Measurements from ENCODE around the gene CEACAM8.
A peak's percentile ranks its signal among the peaks of the same experiment; 100 is the strongest.
"Not testable (repeated sequence)": the region's sequence is repeated elsewhere in the genome, so short reads cannot be mapped to it uniquely, and the experiment has no call there.

CEACAM8 gene

DNA sequence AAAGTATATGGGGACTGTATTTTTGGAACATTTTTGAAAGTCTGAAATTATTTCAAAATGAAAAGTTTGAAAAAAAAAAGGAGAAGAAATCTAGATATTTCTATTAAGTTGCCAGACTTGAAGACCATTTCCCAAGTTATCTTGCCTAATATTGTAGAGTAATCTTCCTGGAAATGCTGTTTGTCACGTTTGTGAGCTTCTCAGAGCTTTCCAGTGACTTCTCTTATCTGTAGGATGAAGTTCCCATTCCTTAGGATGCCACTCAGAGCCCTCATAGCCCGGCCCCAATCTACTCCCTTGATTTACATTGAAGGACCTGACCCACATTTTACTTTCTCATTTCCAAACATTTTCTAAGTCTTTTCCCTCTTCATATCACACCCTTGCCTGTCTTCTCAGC is 23.6 kb downstream of the CEACAM8 start:
- DNase-seq: no peak

DNA sequence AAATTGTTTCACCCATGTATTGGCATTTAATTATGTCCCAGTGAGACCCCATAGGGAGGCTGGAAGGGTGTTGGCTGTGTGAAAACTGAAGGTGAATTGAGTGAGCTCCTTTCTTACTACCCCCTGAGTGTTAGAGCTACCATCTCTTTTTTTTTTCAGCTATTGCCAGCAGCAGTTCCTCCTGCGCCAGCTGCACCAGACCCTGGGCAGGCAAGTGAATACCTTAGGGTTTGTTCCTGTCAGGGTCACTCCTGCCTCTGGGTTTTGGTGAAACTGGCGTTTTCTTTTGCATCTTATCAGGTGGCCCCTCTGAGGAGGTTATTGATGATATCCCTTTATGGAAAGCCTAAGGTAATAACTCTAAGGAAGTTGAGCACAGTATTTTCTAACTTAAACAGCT is 25.5 kb downstream of the CEACAM8 start:
- DNase-seq: no peak

DNA sequence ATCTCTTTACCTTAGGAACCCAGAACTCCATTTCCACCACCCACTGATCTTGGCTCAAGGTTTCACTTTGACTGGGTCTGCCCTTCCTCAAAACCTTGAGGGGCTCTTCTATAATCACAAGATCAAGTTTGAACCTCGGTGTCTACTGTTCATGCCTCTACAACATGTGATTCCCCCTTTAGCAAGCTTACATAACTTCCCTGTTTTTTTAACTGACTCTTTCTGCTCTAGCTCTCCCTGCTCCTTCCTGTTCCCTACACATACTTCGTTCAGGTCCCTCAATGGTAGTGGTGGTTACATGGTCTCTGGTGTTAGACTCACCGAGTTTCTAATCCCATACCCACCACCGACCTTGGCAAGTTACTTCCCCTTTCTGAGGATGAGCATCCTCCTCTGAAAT is 26.7 kb downstream of the CEACAM8 start:
- DNase-seq: no peak

GRCh38 chr19:42567567-42567966 is 27.2 kb downstream of the CEACAM8 start:
- DNase-seq: no peak

- DNase-seq: peak; percentile 32
These were observed 31.1 kb downstream of the CEACAM8 start for GRCh38 chr19:42563352-42564210.

DNA sequence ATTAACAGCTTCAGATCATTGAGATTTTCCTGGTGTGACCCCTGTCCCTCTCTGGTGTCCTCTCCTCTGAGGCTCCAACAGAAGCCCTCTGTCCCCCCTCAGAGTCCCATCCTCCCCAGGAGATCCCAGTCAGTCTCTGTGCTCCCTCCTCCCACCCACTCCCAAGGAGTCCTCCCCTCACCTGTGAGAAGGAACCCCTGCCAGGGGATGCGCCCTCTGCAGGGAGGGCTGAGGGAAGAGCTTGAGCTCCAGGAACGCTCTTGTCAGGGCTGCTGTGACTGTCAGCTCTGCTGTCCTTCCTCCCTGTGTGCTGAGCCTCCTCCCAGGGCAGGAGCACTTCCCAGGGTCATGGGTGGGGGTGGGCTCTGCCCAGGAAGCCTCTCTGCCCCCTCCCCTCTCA is 33.2 kb downstream of the CEACAM8 start:
- DNase-seq: no peak

GRCh38 chr19:42560731-42561130 is 34.0 kb downstream of the CEACAM8 start:
- no peak for DNase-seq

DNA sequence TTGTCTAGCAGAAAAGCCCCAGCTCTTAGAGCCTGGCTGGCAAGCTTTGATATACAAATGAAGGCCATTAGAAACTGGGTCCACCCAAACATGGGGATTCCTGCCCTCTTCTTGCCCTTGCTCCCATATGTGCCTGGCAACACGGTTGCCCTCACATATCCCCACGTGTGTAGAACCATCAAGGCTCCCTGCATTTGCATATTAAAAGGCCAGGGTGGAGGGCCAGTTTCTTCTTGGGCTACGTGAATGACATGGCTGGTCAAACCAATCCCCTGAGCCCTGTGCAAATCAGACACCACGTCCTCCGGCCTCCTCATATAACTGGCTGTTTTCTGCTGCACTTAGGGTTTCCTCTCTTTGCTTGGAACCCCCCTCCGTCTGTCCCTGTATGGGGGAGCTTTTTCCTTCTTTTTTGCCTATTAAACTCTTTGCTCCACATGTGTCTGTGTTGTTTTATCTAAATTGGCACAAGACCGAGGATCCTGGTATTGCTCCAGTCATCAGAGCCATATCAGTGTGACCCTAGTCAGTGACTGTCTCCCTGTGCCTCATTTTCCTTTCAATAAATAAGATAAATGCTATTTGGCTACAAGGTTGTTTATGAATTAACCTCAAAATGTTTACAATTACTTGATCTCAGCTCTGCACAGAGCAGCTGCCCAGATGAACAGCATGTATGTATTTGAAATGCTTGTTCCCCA is 36.1 kb downstream of the CEACAM8 start:
- DNase-seq: no peak

DNA sequence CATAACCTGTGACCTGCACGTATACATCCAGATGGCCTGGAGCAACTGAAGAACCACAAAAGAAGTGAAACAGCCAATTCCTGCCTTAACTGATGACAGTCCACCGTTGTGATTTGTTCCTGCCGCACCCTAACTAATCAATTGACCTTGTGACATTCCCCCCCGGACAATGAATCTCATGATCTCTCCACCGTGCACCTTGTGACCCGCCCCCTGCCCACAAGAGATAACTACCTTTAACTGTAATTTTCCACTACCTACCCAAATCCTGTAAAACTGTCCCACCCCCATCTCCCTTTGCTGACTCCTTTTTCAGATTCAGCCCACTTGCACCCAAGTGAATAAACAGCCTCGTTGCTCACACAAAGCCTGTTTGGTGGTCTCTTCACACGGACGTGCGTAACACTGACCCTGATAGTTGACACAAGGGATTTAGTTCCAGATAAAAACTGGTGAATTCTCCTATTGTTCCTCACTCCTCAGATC is 37.3 kb downstream of the CEACAM8 start:
- DNase-seq: not testable (repeated sequence)

GRCh38 chr19:42555801-42556200 is 38.9 kb downstream of the CEACAM8 start:
- no peak for DNase-seq

DNA sequence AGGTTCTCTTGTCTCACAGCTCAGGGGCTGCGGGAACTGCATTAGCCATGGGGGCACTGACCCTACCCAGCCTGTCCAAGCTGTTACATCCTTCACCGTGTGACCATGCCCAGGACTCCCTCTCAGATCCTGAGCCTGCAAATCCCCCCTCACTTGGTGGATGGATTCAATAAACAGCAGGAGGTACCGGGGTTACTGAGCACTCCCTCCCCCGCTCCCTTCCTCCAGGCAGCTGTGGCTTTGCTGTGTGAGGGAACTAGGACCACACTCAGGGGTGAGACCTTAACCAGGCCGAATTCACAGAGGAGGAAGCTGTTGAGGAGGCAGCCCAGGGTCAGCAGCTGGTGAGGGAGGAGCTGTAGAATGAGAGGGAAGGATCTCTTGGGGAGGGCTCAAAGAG is 39.4 kb downstream of the CEACAM8 start:
- no peak for DNase-seq

DNA sequence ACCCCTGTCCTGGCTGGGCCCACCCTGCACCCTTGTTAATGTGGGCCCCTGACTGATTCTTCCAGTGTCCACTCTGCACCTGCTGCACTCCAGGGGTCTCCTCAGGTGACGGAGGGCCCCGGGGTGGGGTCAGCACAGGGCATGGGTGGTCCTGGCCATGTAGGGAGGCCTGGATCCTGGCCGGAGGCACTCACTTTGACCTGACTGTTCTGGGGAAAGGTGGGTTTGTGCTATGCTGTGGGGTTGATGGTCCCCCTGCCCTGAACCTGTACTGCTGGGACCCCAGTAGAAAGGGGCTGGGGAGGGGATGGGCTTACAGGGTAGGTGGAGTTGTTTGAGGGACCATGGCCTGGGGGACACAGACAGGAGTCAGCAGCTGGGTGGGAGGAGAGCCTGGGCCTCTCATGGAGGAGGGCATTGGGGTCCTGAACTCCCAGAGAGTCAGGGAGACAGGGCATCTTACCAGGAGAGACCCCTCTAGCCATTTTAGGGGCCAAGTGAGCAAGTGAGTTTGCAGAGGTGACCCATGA is 40.6 kb downstream of the CEACAM8 start:
- DNase-seq: no peak

GRCh38 chr19:42553292-42554045 is 41.3 kb downstream of the CEACAM8 start:
- no peak for DNase-seq

DNA sequence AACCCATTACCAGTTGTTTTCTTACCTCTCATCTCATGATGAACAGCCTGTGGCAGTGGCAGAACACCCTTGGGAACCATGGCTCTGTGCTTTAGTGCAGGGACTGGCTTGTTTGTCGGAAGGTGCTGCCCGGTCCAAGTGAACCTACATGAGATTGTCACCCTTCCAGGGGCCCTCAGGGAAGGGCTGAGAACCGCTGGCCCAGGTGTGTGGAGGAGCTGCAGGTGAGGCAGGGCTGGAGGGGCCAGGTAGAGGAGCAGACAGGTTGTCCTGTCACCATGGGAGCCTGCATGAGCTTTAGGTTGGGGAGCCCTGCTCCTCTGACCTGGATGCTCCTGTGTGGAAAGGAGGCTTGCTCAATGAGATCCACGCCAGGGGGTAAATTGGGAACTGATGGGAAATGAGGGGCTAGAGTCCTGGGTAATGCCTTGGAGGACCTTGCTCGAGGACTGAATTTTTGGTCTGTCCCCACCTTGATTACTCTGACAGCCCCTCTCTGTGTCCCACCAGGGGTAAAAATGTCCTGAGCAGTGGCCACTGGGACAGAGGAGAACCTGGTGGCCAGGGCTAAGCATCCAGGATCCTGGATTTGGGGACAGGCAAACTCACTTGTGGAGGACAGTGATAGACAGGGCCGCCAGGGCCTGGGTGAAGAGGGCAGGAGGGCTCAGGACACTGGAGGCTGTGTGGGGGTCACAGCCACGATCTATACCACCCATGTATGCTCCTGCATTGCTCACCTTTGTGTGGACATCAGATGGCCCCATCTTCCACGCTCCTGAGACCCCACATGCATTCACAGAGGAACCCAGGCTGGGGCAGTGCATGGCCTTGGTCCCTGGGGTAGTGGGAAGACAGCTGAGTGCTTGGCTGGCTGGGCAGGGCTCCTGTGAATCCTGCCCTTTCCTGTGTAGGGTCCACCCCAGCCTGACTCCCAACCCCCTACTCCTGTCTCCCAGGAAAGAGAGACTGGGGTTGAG is 42.3 kb downstream of the CEACAM8 start:
- no peak for DNase-seq

- not testable (repeated sequence) for DNase-seq
These were observed 44.2 kb downstream of the CEACAM8 start for GRCh38 chr19:42550521-42550920.

GRCh38 chr19:42549067-42549466 is 45.7 kb downstream of the CEACAM8 start:
- DNase-seq: not testable (repeated sequence)

- no peak for DNase-seq
These were observed 46.2 kb downstream of the CEACAM8 start for GRCh38 chr19:42548552-42548951.

DNA sequence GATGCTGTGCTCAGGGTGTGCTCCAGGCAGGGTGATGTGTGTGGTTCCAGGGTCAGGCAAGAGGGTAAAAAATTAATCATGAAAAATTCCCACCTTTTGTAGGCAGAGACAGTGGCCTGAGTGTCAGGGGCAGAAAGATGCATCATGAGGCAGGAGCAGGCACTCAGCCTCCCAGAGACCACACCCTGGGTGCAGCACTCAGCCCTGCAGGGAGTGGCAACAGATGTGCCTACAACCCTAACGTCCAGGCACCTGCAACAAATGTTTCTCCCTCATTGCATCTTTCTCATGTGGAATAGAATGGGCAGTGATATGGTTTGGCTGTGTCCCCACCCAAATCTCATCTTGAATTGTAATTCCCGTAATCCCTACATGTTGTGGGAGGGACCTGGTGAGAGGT is 46.8 kb downstream of the CEACAM8 start:
- no peak for DNase-seq

DNA sequence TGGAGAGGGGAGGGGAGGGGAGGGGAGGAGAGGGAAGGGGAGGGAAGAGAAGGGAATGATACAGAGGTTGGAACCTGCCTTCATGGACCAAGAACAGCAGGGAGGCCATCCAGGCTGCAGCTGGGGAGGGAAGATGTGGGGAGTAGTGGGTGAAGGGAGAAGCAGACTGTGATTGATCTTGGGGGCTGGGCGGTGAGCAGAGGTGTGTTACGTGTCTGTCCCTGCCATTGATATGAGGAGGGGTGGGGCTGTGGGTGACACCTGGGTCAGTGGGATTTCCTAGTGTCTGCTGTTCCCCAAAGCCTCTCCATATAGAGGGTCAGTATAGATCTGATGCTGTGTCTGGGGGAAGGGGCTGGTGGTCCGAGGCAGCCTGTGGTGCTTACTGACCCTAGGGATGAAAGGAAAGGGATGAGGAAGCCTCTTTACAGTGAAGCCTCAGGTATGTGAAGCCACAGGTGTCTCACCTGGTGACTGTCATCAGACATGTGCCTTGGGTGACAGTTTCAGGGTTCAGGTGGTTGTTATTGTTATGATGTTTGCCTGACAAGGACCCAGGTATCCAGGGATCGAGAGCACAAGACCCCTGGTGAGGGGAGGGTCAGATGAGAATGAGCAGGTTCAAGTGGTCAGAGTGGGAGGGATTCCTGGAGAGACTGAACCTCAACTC is 47.8 kb downstream of the CEACAM8 start:
- no peak for DNase-seq

DNA sequence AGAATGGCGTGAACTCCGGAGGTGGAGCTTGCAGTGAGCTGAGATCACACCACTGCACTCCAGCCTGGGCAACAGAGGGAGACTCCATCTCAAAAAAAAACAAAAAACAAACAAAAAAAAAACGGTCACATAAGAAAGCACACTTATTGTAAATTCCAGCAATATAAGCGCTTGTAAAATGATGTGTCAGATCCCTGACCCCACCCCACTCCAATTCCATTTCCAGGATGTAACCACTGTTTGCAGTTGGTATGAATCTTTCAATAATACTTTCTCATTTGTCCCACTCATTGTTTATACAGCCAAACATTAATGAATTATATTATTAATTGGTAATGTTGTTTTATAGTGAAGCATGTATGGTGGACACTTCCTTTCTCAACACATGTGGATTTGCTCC is 50.6 kb downstream of the CEACAM8 start:
- DNase-seq: no peak

- no peak for DNase-seq
These were observed 51.9 kb downstream of the CEACAM8 start for GRCh38 chr19:42542791-42543190.
